GM12878 (cell line): ENCODE data around the gene GFOD2. TPM values are rescaled to one million over a fixed set of nuclear protein-coding genes. Genes with fewer than 3 reads are reported as not detected.

Experiments
- ATAC-seq: fragments of 200-7000 bp; cut with Tn5 transposase; 3 replicates; pipeline ENCODE4 v1.9.1; 2020; ENCODE audit warnings: mild to moderate bottlenecking, moderate library complexity
- BruUV-seq: library from RNA; stranded (reverse); fragments of 400-500 nt; replicated peaks from 2 replicates; lab custom pipeline; 2021; lab: Mats Ljungman, UMichigan
- CTCF ChIA-PET: fragments of 300-600 bp; sonication (Branson Sonifier 250); formaldehyde crosslinking; extraction: SDS; loops from one replicate; lab custom pipeline; 2021; ENCODE audit warnings: inconsistent platforms; lab: Yijun Ruan, JAX
- POLR2A ChIA-PET: fragments of 350-600 bp; formaldehyde crosslinking; extraction: SDS; loops from one replicate; lab custom pipeline; 2021; ENCODE audit warnings: inconsistent platforms; lab: Charles Lee
- RAD21 ChIA-PET: fragments of 300-600 bp; sonication (Branson Sonifier 250); formaldehyde crosslinking; loops from one replicate; lab custom pipeline; 2023; ENCODE audit warnings: antibody characterized with exemption; ENCODE audit not compliant: unreplicated experiment; lab: Charles Lee
- SMC1A ChIA-PET: fragments of 300-600 bp; sonication (Branson Sonifier 250); formaldehyde crosslinking; loops from one replicate; lab custom pipeline; 2023; ENCODE audit not compliant: unreplicated experiment, uncharacterized antibody; lab: Charles Lee
- DNase-seq: peaks from one replicate; pipeline ENCODE4 v3.0.0-alpha.2; 2011; ENCODE audit warnings: low read depth, low spot score
- FAIRE-seq: peaks from 3 replicates; lab custom pipeline; 2011; peaks lifted over from hg19 to GRCh38; lab: Jason Lieb, UNC
- H2AFZ ChIP-seq: 2 replicates; pipeline ENCODE4 v1.6.0; 2011; ENCODE audit warnings: low read depth, low read length, control low read depth; ENCODE audit not compliant: control insufficient read depth
- H3K27ac ChIP-seq: 2 replicates; pipeline ENCODE4 v1.5.1; 2011; ENCODE audit warnings: control low read depth; ENCODE audit not compliant: control insufficient read depth, insufficient read depth
- H3K27me3 ChIP-seq, 2 experiments: replicated peaks in 1 of 2; 2 replicates each; pipeline versions ENCODE4 v1.6.0 to v1.6.1; 2011; ENCODE audit warnings: low read length in 1 of 2; ENCODE audit not compliant: control insufficient read depth in 2 of 2, insufficient read depth in 2 of 2
- H3K36me3 ChIP-seq, 2 experiments: 2 replicates each; pipeline ENCODE4 v1.5.1; 2011; ENCODE audit warnings: low read length in 1 of 2; ENCODE audit not compliant: control insufficient read depth in 2 of 2, insufficient read depth in 2 of 2
- H3K4me1 ChIP-seq: 2 replicates; pipeline ENCODE4 v1.6.1; 2011; ENCODE audit warnings: mild to moderate bottlenecking, low read length, moderate library complexity, mixed read lengths; ENCODE audit not compliant: control insufficient read depth, insufficient read depth
- H3K4me2 ChIP-seq: 2 replicates; pipeline ENCODE4 v1.6.0; 2011; ENCODE audit warnings: control low read depth; ENCODE audit not compliant: control insufficient read depth, insufficient read depth
- H3K4me3 ChIP-seq: fragments of 200-600 bp; sonication (generic); 2 replicates; pipeline ENCODE4 v1.5.1; 2016
- H3K79me2 ChIP-seq: 2 replicates; pipeline ENCODE4 v1.6.0; 2011; ENCODE audit warnings: low read length; ENCODE audit not compliant: control insufficient read depth, insufficient read depth
- H3K9ac ChIP-seq: 2 replicates; pipeline ENCODE4 v1.8.0; 2011; ENCODE audit warnings: low read length, control low read depth, mixed read lengths; ENCODE audit not compliant: control insufficient read depth, insufficient read depth
- H3K9me3 ChIP-seq: replicated peaks from 3 replicates; pipeline ENCODE4 v1.5.1; 2011; ENCODE audit warnings: mild to moderate bottlenecking, low read length; ENCODE audit not compliant: control insufficient read depth, insufficient read depth
- H4K20me1 ChIP-seq: 2 replicates; pipeline ENCODE4 v1.6.0; 2011; ENCODE audit not compliant: control insufficient read depth, insufficient read depth
- BMI1 ChIP-seq: fragments of 450-650 bp; IDR thresholded peaks from 2 replicates; pipeline ENCODE4 v1.6.1; 2016; ENCODE audit warnings: mild to moderate bottlenecking, moderate library complexity, borderline replicate concordance
- FOXM1 ChIP-seq: IDR thresholded peaks from 2 replicates; pipeline ENCODE4 v1.6.1; 2012; ENCODE audit warnings: low read depth, mild to moderate bottlenecking, inconsistent platforms, low read length, moderate library complexity
- HDAC2 ChIP-seq: fragments of 200-600 bp; sonication (generic); IDR thresholded peaks from 2 replicates; pipeline ENCODE4 v1.6.1; 2017
- MXI1 ChIP-seq: fragments of 150-350 bp; IDR thresholded peaks from 2 replicates; pipeline ENCODE4 v1.6.1; 2011; ENCODE audit warnings: low read depth, mild to moderate bottlenecking, inconsistent platforms, low read length, improper control_type of control experiment
- MYC ChIP-seq: IDR thresholded peaks from 2 replicates; pipeline ENCODE4 v1.6.1; 2011; ENCODE audit warnings: mild to moderate bottlenecking, low read length, moderate library complexity, inconsistent platforms; ENCODE audit not compliant: insufficient read depth, insufficient replicate concordance, insufficient read length, severe bottlenecking
- NFXL1 ChIP-seq: fragments of 450-650 bp; IDR thresholded peaks from 2 replicates; pipeline ENCODE4 v1.6.1; 2017; ENCODE audit warnings: antibody characterized with exemption, mild to moderate bottlenecking, borderline replicate concordance
- RAD21 ChIP-seq: IDR thresholded peaks from 2 replicates; pipeline ENCODE4 v1.6.1; 2011; ENCODE audit warnings: mild to moderate bottlenecking, low read depth, low read length, moderate library complexity; ENCODE audit not compliant: insufficient read depth
- SPI1 ChIP-seq: IDR thresholded peaks from 2 replicates; pipeline ENCODE4 v1.6.1; 2011; ENCODE audit warnings: low read depth, mild to moderate bottlenecking, low read length, moderate library complexity, borderline replicate concordance; ENCODE audit not compliant: insufficient read depth
- TCF12 ChIP-seq: IDR thresholded peaks from 2 replicates; pipeline ENCODE4 v1.6.1; 2011; ENCODE audit warnings: low read depth, mild to moderate bottlenecking, low read length
- TCF7 ChIP-seq: IDR thresholded peaks from 2 replicates; pipeline ENCODE4 v1.6.1; 2014; ENCODE audit warnings: antibody characterized with exemption, borderline replicate concordance
- ZNF207 ChIP-seq: fragments of 450-650 bp; IDR thresholded peaks from 2 replicates; pipeline ENCODE4 v1.6.1; 2014; ENCODE audit warnings: antibody characterized with exemption, mild to moderate bottlenecking, borderline replicate concordance
- ZNF24 ChIP-seq: fragments of 450-650 bp; IDR thresholded peaks from 2 replicates; pipeline ENCODE4 v1.6.1; 2017; ENCODE audit warnings: antibody characterized with exemption, mild to moderate bottlenecking
- WGBS: methylation state at CpG from one replicate; pipeline ENCODE4 v1.1.6; 2016; ENCODE audit warnings: low lambda C conversion rate; ENCODE audit not compliant: insufficient replicate concordance, insufficient coverage; ENCODE audit errors: missing lambda C conversion rate; 5-methylcytosine and 5-hydroxymethylcytosine counted together
- in situ Hi-C: fragments of 300-500 bp; cut with MboI; formaldehyde crosslinking; loops from 9 replicates; pipeline ENCODE4 v1.14.3; 2018; ENCODE audit warnings: mixed read lengths
- intact Hi-C: fragments of 100-400 bp; cut with micrococcal nuclease; formaldehyde crosslinking; loops from one replicate; pipeline ENCODE4 v1.14.2; 2022; ENCODE audit not compliant: unreplicated experiment
- polyA plus RNA-seq, 11 experiments: library from polyadenylated mRNA; depleted of rRNA in 4 of 11; unstranded in 6 of 11; stranded (reverse) in 5 of 11; fragments of >200 nt; fragmentation: Nextera tagmentation in 4 of 11; fragmentation: Illumina TruSeq in 1 of 11; extraction: Ambion mirVana in 4 of 11; extraction: Trizol in 1 of 11; gene quantifications; 1 replicate in 1 of 11; 2 replicates in 10 of 11; pipeline versions ENCODE4 v1.2.1 to v1.2.3, GENCODE V29; 2011 to 2016; ENCODE audit warnings: inconsistent platforms in 2 of 11, missing spikeins in 2 of 11, low read depth in 1 of 11
- total RNA-seq, 4 experiments: library from RNA; depleted of rRNA in 3 of 4; stranded (reverse); fragments of >200 nt in 3 of 4; fragmentation: Illumina TruSeq in 1 of 4; extraction: Trizol in 1 of 4; gene quantifications; 2 replicates each; pipeline versions ENCODE4 v1.2.1 to v1.2.3, GENCODE V29; 2013 to 2021
- TF ChIP-seq, protein P1 (sequence below), 3 experiments: IDR thresholded peaks in 2 of 3; conservative IDR thresholded peaks in 1 of 3; 2 replicates each; pipeline ENCODE4 v1.5.1; 2011; ENCODE audit warnings: low read depth in 3 of 3, low read length in 3 of 3, mild to moderate bottlenecking in 3 of 3, control low read depth in 2 of 3, moderate library complexity in 2 of 3, inconsistent platforms in 1 of 3, mixed read lengths in 1 of 3; ENCODE audit not compliant: control insufficient read depth in 2 of 3, insufficient read depth in 1 of 3; ENCODE audit errors: extremely low read depth in 1 of 3
- TF ChIP-seq, protein P2 (sequence below): fragments of 450-650 bp; IDR thresholded peaks from 2 replicates; pipeline ENCODE4 v1.6.1; 2017; ENCODE audit warnings: low read depth, mild to moderate bottlenecking, moderate library complexity

GFOD2 gene
- total and polyA plus RNA-seq, 10 of the 15 experiments (the other 5 are each of a cell fraction or from before 2014, with no cell fraction given): 2.0 to 15.9 (median 12.0) TPM

DNA sequence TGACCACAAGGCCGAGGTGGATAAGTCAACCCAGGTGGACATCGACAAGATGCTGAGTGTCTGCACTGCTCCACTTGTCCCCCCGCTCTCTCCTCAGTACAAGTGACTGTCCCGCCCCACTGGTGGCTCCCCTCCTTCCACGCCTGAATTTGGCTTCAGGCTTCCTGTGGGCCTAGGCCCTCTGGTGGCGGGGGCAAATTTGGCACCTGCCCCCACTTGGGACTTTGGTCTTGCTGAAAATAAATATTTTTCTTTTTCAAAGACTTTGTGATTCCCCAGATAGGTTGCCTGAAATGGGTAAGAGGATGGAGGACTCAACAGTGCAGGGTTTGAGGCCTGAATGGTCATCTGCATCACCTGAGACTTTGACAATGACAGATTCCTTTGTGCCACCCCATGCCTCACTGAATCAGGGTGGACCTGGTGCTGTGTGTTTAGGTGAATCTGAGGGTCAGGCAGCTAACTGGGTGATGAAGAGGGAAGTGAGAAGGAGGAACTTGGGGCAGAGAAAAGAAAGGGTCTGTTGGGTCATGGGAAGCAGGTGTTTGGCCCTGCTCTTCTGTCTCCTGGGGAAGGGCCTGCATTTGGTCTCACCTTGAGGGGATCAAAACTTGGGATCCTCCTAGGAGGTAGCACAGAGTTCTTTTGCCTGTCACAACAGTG lies 50.5 kb downstream of the GFOD2 start:
- DNase-seq (no peak), ATAC-seq (no peak)
- RAD21 ChIA-PET: interaction anchor here (0.7 to 3.1 kb wide), 7 partner anchors 24 to 267 kb away, joined by 3 to 27 read pairs (median 3); partner anchors contain the start of genes CARMIL2, RANBP10 and TSNAXIP1

More for the DNA sequence above, 50.5 kb downstream of the GFOD2 start:
- intact Hi-C loops: loop anchor here (1.0 to 5.0 kb wide), 3 partner anchors 121 to 176 kb away; no protein-coding TSS in a partner anchor
- POLR2A ChIA-PET: interaction anchor here (0.5 to 2.1 kb wide), 7 partner anchors 9 to 175 kb away, joined by 3 to 6 read pairs (median 3); partner anchors contain the start of gene ACD
- no peak overlapping the region for H2AFZ ChIP-seq
- FAIRE-seq: peak; percentile 23
- CTCF ChIA-PET: interaction anchor here (0.6 to 11.9 kb wide), 27 partner anchors 8 to 372 kb away, joined by 3 to 196 read pairs (median 5); partner anchors contain the start of genes ACD, ATP6V0D1, CARMIL2 and GFOD2
- H3K9me3 ChIP-seq: no peaks in the 10 kb centered on the region
- BruUV-seq: no TSS peak
- no peak overlapping the region for H3K4me3 ChIP-seq
- H4K20me1 ChIP-seq: no peaks in the 10 kb centered on the region
- H3K79me2 ChIP-seq: no peaks in the 10 kb centered on the region
- no peak overlapping the region for H3K4me2 ChIP-seq
- TF ChIP-seq RAD21 (0 out of 2 replicates have a peak, but pooled peaks have one; percentile 10), SPI1 (peak; percentile 53; the same call in 1 of the 2 replicates), MXI1 (no peak), ZNF207 (no peak), TCF12 (no peak), ZNF24 (no peak), HDAC2 (no peak), BMI1 (no peak), TCF7 (no peak), FOXM1 (no peak), MYC (no peak), NFXL1 (no peak)
- TF ChIP-seq, protein P1, sequence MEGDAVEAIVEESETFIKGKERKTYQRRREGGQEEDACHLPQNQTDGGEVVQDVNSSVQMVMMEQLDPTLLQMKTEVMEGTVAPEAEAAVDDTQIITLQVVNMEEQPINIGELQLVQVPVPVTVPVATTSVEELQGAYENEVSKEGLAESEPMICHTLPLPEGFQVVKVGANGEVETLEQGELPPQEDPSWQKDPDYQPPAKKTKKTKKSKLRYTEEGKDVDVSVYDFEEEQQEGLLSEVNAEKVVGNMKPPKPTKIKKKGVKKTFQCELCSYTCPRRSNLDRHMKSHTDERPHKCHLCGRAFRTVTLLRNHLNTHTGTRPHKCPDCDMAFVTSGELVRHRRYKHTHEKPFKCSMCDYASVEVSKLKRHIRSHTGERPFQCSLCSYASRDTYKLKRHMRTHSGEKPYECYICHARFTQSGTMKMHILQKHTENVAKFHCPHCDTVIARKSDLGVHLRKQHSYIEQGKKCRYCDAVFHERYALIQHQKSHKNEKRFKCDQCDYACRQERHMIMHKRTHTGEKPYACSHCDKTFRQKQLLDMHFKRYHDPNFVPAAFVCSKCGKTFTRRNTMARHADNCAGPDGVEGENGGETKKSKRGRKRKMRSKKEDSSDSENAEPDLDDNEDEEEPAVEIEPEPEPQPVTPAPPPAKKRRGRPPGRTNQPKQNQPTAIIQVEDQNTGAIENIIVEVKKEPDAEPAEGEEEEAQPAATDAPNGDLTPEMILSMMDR (IDR thresholded peaks at IDR 0.05 in 2 of 3, conservative IDR thresholded peaks at IDR 0.05 in 1 of 3; ENCODE audit: control insufficient read depth in 2 of 3, extremely low read depth in 1 of 3, insufficient read depth in 1 of 3, low read depth in 3 of 3, low read length in 3 of 3): peak; percentile 35 to 47 (median 38); a peak in 5 of 6 replicates
- TF ChIP-seq, protein P2, sequence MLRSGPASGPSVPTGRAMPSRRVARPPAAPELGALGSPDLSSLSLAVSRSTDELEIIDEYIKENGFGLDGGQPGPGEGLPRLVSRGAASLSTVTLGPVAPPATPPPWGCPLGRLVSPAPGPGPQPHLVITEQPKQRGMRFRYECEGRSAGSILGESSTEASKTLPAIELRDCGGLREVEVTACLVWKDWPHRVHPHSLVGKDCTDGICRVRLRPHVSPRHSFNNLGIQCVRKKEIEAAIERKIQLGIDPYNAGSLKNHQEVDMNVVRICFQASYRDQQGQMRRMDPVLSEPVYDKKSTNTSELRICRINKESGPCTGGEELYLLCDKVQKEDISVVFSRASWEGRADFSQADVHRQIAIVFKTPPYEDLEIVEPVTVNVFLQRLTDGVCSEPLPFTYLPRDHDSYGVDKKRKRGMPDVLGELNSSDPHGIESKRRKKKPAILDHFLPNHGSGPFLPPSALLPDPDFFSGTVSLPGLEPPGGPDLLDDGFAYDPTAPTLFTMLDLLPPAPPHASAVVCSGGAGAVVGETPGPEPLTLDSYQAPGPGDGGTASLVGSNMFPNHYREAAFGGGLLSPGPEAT: no peak
- TF ChIP-seq, all 136 proteins: peak for 3
- H3K36me3 ChIP-seq: no peaks in the 10 kb centered on the region
- 61% methylated on average over 6 of the region's 6 CpGs for WGBS
- no peaks in the 10 kb centered on the region for H3K27me3 ChIP-seq
- no peak overlapping the region for H3K9ac ChIP-seq
- peaks cover 36% of the 10 kb centered on the region for H3K4me1 ChIP-seq
- SMC1A ChIA-PET: interaction anchor here (1.2 to 3.2 kb wide), 9 partner anchors 17 to 187 kb away, joined by 3 to 20 read pairs (median 5); partner anchors contain the start of genes ATP6V0D1 and GFOD2
- H3K27ac ChIP-seq: no peak overlapping the region
- in situ Hi-C loops: no loop called here
